Hepatocyte (in vitro differentiated cells): ENCODE results near the gene RTL1.

Experiments
- CTCF ChIP-seq: fragments of 200-600 bp; sonication (generic); IDR thresholded peaks from 2 replicates; pipeline ENCODE4 v1.5.1; 2016; ENCODE audit warnings: antibody characterized with exemption, mild to moderate bottlenecking; ENCODE audit not compliant: poor library complexity
- EZH2 ChIP-seq: fragments of 200-600 bp; sonication (generic); IDR thresholded peaks from 2 replicates; pipeline ENCODE4 v1.6.1; 2016; ENCODE audit warnings: antibody characterized with exemption, mild to moderate bottlenecking, borderline replicate concordance
- EZH2phosphoT487 ChIP-seq: fragments of 200-600 bp; sonication (generic); IDR thresholded peaks from one replicate; pipeline ENCODE4 v1.6.1; 2018; ENCODE audit warnings: antibody characterized with exemption, mild to moderate bottlenecking, low read depth, moderate library complexity; ENCODE audit not compliant: unreplicated experiment, severe bottlenecking

DNA sequence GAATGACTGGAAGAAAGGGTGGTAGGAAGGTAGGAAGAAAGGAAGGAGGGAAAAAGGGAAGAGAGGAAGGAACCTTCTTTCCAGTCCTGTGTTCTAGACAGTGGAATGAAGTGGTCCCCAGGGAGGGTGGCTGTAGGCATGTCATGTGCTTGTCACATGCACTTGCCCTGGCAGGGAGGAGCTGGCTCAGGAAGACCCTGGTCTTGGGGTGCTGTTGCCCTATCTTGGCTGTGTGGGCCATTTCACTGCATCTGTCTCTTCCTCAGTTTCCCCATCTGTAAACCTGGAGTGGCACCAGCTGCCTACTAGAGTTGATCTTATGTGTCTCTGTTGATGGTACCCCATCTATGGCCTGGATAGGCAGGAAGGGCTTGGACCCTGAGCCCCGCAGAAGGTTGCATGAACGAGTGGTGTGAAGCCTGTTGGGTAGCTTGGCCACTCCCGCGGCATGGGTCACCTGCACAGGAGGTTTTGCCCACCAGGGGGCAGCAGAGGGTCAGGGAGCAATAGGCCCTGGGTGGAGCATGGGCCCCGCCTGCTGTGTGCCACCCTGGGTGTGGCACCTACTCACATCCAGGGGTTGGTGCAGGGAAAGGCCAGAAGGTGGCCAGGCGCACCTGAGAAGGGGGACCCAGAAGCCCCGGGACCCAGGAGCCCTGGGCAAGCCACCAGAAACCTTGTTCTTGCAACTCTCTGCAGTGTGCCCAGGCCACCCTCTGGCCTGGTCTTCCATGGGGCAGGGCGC is 52.5 kb downstream of the RTL1 start:
- TF ChIP-seq CTCF = peak; percentile 48
- no peak for TF ChIP-seq EZH2
- TF ChIP-seq EZH2phosphoT487 = no peak
